Measurements from ENCODE around the gene COX4I1.

GRCh38 chr16:85835227-85835751 lies 35.8 kb downstream of the COX4I1 start:
- no peak for TF ChIP-seq POLR2AphosphoS5 (IDR thresholded peaks at IDR 0.05; ENCODE audit: insufficient read depth in 1 of 2, low read depth in 1 of 2)
- TF ChIP-seq CTCF (IDR thresholded peaks at IDR 0.05) = no peak
